Measurements from ENCODE around the gene FTO.

DNA sequence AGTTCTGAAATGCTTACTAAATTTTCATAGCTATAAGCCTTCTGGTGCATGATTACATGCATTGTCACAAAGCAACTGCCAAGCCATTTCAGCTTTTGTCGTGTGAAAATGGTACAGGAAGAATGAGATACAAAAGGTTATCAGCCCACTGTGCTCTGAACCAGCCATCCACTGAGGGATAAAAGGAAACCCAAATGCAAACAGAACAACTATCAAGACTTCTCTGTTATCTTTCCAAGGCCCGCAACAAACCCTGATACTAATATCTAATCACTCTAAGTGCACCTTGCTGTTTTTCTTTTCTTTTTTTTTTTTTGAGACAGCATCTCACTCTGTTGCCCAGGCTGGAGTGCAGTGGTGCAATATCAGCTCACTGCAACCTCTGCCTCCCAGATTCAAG lies 109.0 kb downstream of the FTO start:
- TF ChIP-seq CTCF (IDR thresholded peaks at IDR 0.05) (no peak), EZH2 (IDR thresholded peaks at IDR 0.05) (no peak)
